BE2C (cell line): ENCODE measurements around the gene CTBS.
"Not testable (repeated sequence)": the region's sequence is repeated elsewhere in the genome, so short reads cannot be mapped to it uniquely, and the experiment has no call there.

ENCODE experiments used
- DNase-seq: peaks from one replicate; pipeline ENCODE4 v3.0.0-alpha.2; 2020
- H3K27me3 ChIP-seq: fragments of 250-450 bp; sonication (Bioruptor Pico); 2 replicates; pipeline ENCODE4 v1.5.1; 2020; ENCODE audit warnings: mild to moderate bottlenecking
- H3K36me3 ChIP-seq: fragments of 250-450 bp; sonication (Bioruptor Pico); 2 replicates; pipeline ENCODE4 v1.5.1; 2020; ENCODE audit warnings: mild to moderate bottlenecking
- H3K4me1 ChIP-seq: fragments of 250-450 bp; sonication (Bioruptor Pico); 2 replicates; pipeline ENCODE4 v1.5.1; 2020
- H3K4me3 ChIP-seq: 2 replicates; pipeline ENCODE4 v1.5.1; 2011; ENCODE audit warnings: low read depth, low read length
- H3K9me3 ChIP-seq: fragments of 250-450 bp; sonication (Bioruptor Pico); 2 replicates; pipeline ENCODE4 v1.5.1; 2020
- CTCF ChIP-seq: IDR thresholded peaks from 2 replicates; pipeline ENCODE4 v1.5.1; 2012; ENCODE audit warnings: mild to moderate bottlenecking, low read depth, low read length

CTBS gene

DNA sequence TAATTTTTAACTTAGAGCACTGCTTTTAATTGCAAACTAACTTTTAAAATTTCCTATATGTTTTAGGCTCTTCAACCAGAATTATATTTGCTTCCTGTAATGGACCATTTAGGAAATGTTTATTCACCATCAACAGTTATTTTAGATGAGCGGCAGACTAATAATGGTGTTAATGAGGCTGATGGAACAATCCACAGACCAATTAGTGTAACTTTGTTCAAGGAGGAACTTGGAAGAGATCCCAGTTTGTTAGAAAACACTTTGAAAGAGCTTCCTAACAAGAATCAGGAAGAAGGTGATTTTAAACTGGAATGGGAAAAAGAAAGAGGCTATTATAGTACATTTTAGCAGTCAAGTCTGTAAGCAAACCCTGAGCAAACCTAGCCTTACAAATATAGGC lies 48.5 kb downstream of the CTBS start:
- DNase-seq, result no peak
- no peaks in the 10 kb centered on the region for H3K4me1 ChIP-seq
- no peak overlapping the region for H3K4me3 ChIP-seq
- no peaks in the 10 kb centered on the region for H3K27me3 ChIP-seq
- H3K36me3 ChIP-seq, result no peaks in the 10 kb centered on the region
- no peak for TF ChIP-seq CTCF
- H3K9me3 ChIP-seq, result no peaks in the 10 kb centered on the region

- H3K4me1 ChIP-seq, result no peaks in the 10 kb centered on the region
- no peak for DNase-seq
- H3K9me3 ChIP-seq, result no peaks in the 10 kb centered on the region
- H3K36me3 ChIP-seq, result no peaks in the 10 kb centered on the region
- no peaks in the 10 kb centered on the region for H3K27me3 ChIP-seq
- no peak for TF ChIP-seq CTCF
- H3K4me3 ChIP-seq, result no peak overlapping the region
Measured at GRCh38 chr1:84524590-84524989, 49.6 kb downstream of the CTBS start.

- Histone ChIP-seq H3K9me3 (no peaks in the 10 kb centered on the region), H3K36me3 (no peaks in the 10 kb centered on the region), H3K4me1 (no peaks in the 10 kb centered on the region), H3K4me3 (no peak overlapping the region), H3K27me3 (no peaks in the 10 kb centered on the region)
- no peak for TF ChIP-seq CTCF
- DNase-seq, result no peak
Measured at GRCh38 chr1:84510668-84511067, 63.6 kb downstream of the CTBS start.

DNA sequence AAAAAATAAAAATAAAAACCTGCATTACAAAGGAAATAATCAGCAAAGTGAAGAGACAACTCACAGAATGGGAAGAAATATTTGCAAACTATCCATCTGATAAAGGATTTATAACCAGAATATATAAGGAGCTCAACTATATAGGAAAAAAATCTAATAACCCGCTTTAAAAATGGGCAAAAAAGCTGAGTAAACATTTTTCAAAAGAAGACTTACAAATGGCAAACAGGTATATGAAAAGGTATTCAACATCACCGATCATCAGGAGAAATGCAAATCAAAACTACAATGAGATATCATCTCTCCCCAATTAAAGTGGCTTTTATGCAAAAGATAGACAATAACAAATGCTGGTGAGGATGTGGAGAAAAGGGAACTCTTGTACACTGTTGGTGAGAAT lies 64.1 kb downstream of the CTBS start:
- H3K4me3 ChIP-seq, result no peak overlapping the region
- H3K27me3 ChIP-seq, result no peaks in the 10 kb centered on the region
- no peaks in the 10 kb centered on the region for H3K9me3 ChIP-seq
- H3K4me1 ChIP-seq, result no peaks in the 10 kb centered on the region
- H3K36me3 ChIP-seq, result no peaks in the 10 kb centered on the region
- no peak for TF ChIP-seq CTCF
- no peak for DNase-seq

DNA sequence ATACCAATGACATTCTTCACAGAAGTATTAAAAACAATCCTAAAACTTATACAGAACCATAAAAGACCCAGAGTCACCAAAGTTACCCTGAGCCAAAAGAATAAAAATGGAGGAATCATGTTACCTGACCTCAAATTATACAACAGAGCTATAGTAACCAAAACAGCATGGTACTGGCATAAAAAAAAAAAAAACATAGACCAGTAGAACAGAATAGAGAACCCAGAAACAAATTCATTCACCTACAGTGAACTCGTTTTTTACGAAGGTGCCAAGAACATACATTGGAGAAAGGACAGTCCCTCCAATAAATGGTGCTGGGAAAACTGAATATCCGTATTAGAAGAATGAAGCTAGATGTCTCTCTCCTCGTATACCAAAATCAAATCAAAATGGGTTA lies 65.2 kb downstream of the CTBS start:
- DNase-seq, result no peak
- Histone ChIP-seq H3K4me1 (no peaks in the 10 kb centered on the region), H3K36me3 (no peaks in the 10 kb centered on the region), H3K4me3 (no peak overlapping the region), H3K27me3 (no peaks in the 10 kb centered on the region), H3K9me3 (no peaks in the 10 kb centered on the region)
- no peak for TF ChIP-seq CTCF

GRCh38 chr1:84508510-84508909 lies 65.7 kb downstream of the CTBS start:
- Histone ChIP-seq H3K4me1 (peaks cover 5% of the 10 kb centered on the region), H3K4me3 (no peak overlapping the region), H3K9me3 (no peaks in the 10 kb centered on the region), H3K36me3 (no peaks in the 10 kb centered on the region), H3K27me3 (no peaks in the 10 kb centered on the region)
- TF ChIP-seq CTCF, result no peak
- no peak for DNase-seq

- H3K4me3 ChIP-seq, DNase-seq, H3K36me3 ChIP-seq, H3K27me3 ChIP-seq, H3K4me1 ChIP-seq, H3K9me3 ChIP-seq: not testable (repeated sequence)
Measured at GRCh38 chr1:84507887-84508286, 66.4 kb downstream of the CTBS start.
